ENCODE measurements around the gene FABP2. TPM values are rescaled to one million over a fixed set of nuclear protein-coding genes. Genes with fewer than 3 reads are reported as not detected.
"Not testable (repeated sequence)": the region's sequence is repeated elsewhere in the genome, so short reads cannot be mapped to it uniquely, and the experiment has no call there.

Gene FABP2
- not detected in 2 replicates for total RNA-seq (2014; rRNA removed; shearing (Covaris generic))
- not detected in 2 replicates for polyA plus RNA-seq (2016; fragmentation: Nextera tagmentation; extraction: Ambion mirVana)

- Histone ChIP-seq H3K27me3 (replicated peaks; ENCODE audit: insufficient read depth) (0 out of 2 replicates have a peak, but pooled peaks cover 2% of the 10 kb centered on the region), H4K20me1 (ENCODE audit: insufficient read depth) (no peaks in the 10 kb centered on the region), H3K79me2 (ENCODE audit: insufficient read depth) (no peaks in the 10 kb centered on the region), H3F3A (ENCODE audit: insufficient read depth) (no peaks in the 10 kb centered on the region), H2AFZ (no peak within 1 kb of the TSS), H3K4me1 (ENCODE audit: insufficient read depth) (no peaks in the 10 kb centered on the region), H3K27ac (no peak within 1 kb of the TSS), H3K9ac (no peak within 1 kb of the TSS), H3K4me2 (ENCODE audit: unreplicated experiment) (no peak within 1 kb of the TSS), H3K4me3 (no peak within 1 kb of the TSS), H3K36me3 (ENCODE audit: low read depth) (no peaks in the 10 kb centered on the region), H3K9me3 (ENCODE audit: low read depth) (no peaks in the 10 kb centered on the region), H3K9me2 (ENCODE audit: insufficient read depth) (no peaks in the 10 kb centered on the region)
- TF ChIP-seq EZH2phosphoT487 (IDR thresholded peaks at IDR 0.05; ENCODE audit: insufficient read depth, low read depth) (no peak), EZH2 (IDR thresholded peaks at IDR 0.05; ENCODE audit: insufficient read depth, poor library complexity, severe bottlenecking) (no peak)
- DNase-seq = no peak
- 57% methylated on average over 6 of the region's 6 CpGs for WGBS, 2 experiments (ENCODE audit: low coverage in 1 of 2, low lambda C conversion rate in 2 of 2, missing lambda C conversion rate in 2 of 2)
- in situ Hi-C loops (cut with MboI) = no loop called here
These were observed at the start of gene FABP2 for GRCh38 chr4:119321921-119322687. Gene FABP2, minus strand, starts transcription at chr4:119322138. Its CDS starts 36 bp downstream, at chr4:119322102.

GRCh38 chr4:119370951-119371683 is 49.2 kb upstream of the FABP2 start:
- 41 to 46% methylated on average over 3 of the region's 3 CpGs for WGBS, 2 experiments (ENCODE audit: low coverage in 1 of 2, low lambda C conversion rate in 2 of 2, missing lambda C conversion rate in 2 of 2)
- in situ Hi-C loops (cut with MboI); H3K9me3 ChIP-seq (ENCODE audit: low read depth): not testable (repeated sequence)

GRCh38 chr4:119370392-119370791 is 48.5 kb upstream of the FABP2 start:
- WGBS, 2 experiments (ENCODE audit: low coverage in 1 of 2, low lambda C conversion rate in 2 of 2, missing lambda C conversion rate in 2 of 2) = 21 to 26% methylated on average over 5 of the region's 5 CpGs

More at GRCh38 chr4:119370951-119371683, 49.2 kb upstream of the FABP2 start:
- not testable (repeated sequence) for H3K4me3 ChIP-seq; H3K27ac ChIP-seq; H3F3A ChIP-seq (ENCODE audit: insufficient read depth); H3K4me2 ChIP-seq (ENCODE audit: unreplicated experiment); H3K4me1 ChIP-seq (ENCODE audit: insufficient read depth); H3K9ac ChIP-seq; H3K9me2 ChIP-seq (ENCODE audit: insufficient read depth); H3K36me3 ChIP-seq (ENCODE audit: low read depth); DNase-seq; H3K27me3 ChIP-seq (replicated peaks; ENCODE audit: insufficient read depth); H4K20me1 ChIP-seq (ENCODE audit: insufficient read depth); H2AFZ ChIP-seq; H3K79me2 ChIP-seq (ENCODE audit: insufficient read depth)

GRCh38 chr4:119366802-119367201 is 44.9 kb upstream of the FABP2 start:
- in situ Hi-C loops (cut with MboI) = not testable (repeated sequence)

More at GRCh38 chr4:119370392-119370791, 48.5 kb upstream of the FABP2 start:
- H2AFZ ChIP-seq; H3K9me2 ChIP-seq (ENCODE audit: insufficient read depth); H3K9ac ChIP-seq; H3K27me3 ChIP-seq (replicated peaks; ENCODE audit: insufficient read depth); H4K20me1 ChIP-seq (ENCODE audit: insufficient read depth); H3K79me2 ChIP-seq (ENCODE audit: insufficient read depth); in situ Hi-C loops (cut with MboI); H3K36me3 ChIP-seq (ENCODE audit: low read depth); H3F3A ChIP-seq (ENCODE audit: insufficient read depth); H3K4me1 ChIP-seq (ENCODE audit: insufficient read depth); H3K4me3 ChIP-seq; H3K9me3 ChIP-seq (ENCODE audit: low read depth); H3K4me2 ChIP-seq (ENCODE audit: unreplicated experiment); H3K27ac ChIP-seq: not testable (repeated sequence)
- peak; percentile 48 for DNase-seq

GRCh38 chr4:119364203-119364602 is 42.3 kb upstream of the FABP2 start:
- H2AFZ ChIP-seq; H3K9me2 ChIP-seq (ENCODE audit: insufficient read depth); H3K36me3 ChIP-seq (ENCODE audit: low read depth); H3K79me2 ChIP-seq (ENCODE audit: insufficient read depth); H3K4me2 ChIP-seq (ENCODE audit: unreplicated experiment); H3K9ac ChIP-seq; H3K4me3 ChIP-seq; H3K9me3 ChIP-seq (ENCODE audit: low read depth); H3K4me1 ChIP-seq (ENCODE audit: insufficient read depth); H3K27me3 ChIP-seq (replicated peaks; ENCODE audit: insufficient read depth); H3K27ac ChIP-seq; in situ Hi-C loops (cut with MboI); H4K20me1 ChIP-seq (ENCODE audit: insufficient read depth); H3F3A ChIP-seq (ENCODE audit: insufficient read depth): not testable (repeated sequence)
- DNase-seq = peak; percentile 6
- 45 to 57% methylated on average over 1 of the region's 1 CpG for WGBS, 2 experiments (ENCODE audit: low coverage in 1 of 2, low lambda C conversion rate in 2 of 2, missing lambda C conversion rate in 2 of 2)

More at GRCh38 chr4:119366802-119367201, 44.9 kb upstream of the FABP2 start:
- not testable (repeated sequence) for H4K20me1 ChIP-seq (ENCODE audit: insufficient read depth); DNase-seq; H3K9me2 ChIP-seq (ENCODE audit: insufficient read depth); H3K9ac ChIP-seq; H3K4me3 ChIP-seq; H2AFZ ChIP-seq; H3K27me3 ChIP-seq (replicated peaks; ENCODE audit: insufficient read depth); H3K79me2 ChIP-seq (ENCODE audit: insufficient read depth); H3K4me1 ChIP-seq (ENCODE audit: insufficient read depth); H3K27ac ChIP-seq; H3K36me3 ChIP-seq (ENCODE audit: low read depth); H3F3A ChIP-seq (ENCODE audit: insufficient read depth); H3K9me3 ChIP-seq (ENCODE audit: low read depth); H3K4me2 ChIP-seq (ENCODE audit: unreplicated experiment)
- 54 to 64% methylated on average over 7 of the region's 7 CpGs for WGBS, 2 experiments (ENCODE audit: low coverage in 1 of 2, low lambda C conversion rate in 2 of 2, missing lambda C conversion rate in 2 of 2)

GRCh38 chr4:119363372-119363771 is 41.4 kb upstream of the FABP2 start:
- H3K4me2 ChIP-seq (ENCODE audit: unreplicated experiment); DNase-seq; H3K9me3 ChIP-seq (ENCODE audit: low read depth); H2AFZ ChIP-seq; H4K20me1 ChIP-seq (ENCODE audit: insufficient read depth); H3K4me1 ChIP-seq (ENCODE audit: insufficient read depth); H3K27ac ChIP-seq; H3K79me2 ChIP-seq (ENCODE audit: insufficient read depth); in situ Hi-C loops (cut with MboI); H3K9me2 ChIP-seq (ENCODE audit: insufficient read depth); H3K4me3 ChIP-seq; H3K36me3 ChIP-seq (ENCODE audit: low read depth); H3K27me3 ChIP-seq (replicated peaks; ENCODE audit: insufficient read depth); H3K9ac ChIP-seq; H3F3A ChIP-seq (ENCODE audit: insufficient read depth): not testable (repeated sequence)
- WGBS, 2 experiments (ENCODE audit: low coverage in 1 of 2, low lambda C conversion rate in 2 of 2, missing lambda C conversion rate in 2 of 2) = 50 to 53% methylated on average over 6 of the region's 6 CpGs

- H2AFZ ChIP-seq; in situ Hi-C loops (cut with MboI); H3K9me3 ChIP-seq (ENCODE audit: low read depth); H3K27me3 ChIP-seq (replicated peaks; ENCODE audit: insufficient read depth); H3K79me2 ChIP-seq (ENCODE audit: insufficient read depth); H3K9me2 ChIP-seq (ENCODE audit: insufficient read depth); H3K4me1 ChIP-seq (ENCODE audit: insufficient read depth); H3K36me3 ChIP-seq (ENCODE audit: low read depth); H4K20me1 ChIP-seq (ENCODE audit: insufficient read depth); DNase-seq; H3F3A ChIP-seq (ENCODE audit: insufficient read depth); H3K9ac ChIP-seq; H3K27ac ChIP-seq; H3K4me3 ChIP-seq; H3K4me2 ChIP-seq (ENCODE audit: unreplicated experiment): not testable (repeated sequence)
- 78 to 83% methylated on average over 3 of the region's 3 CpGs for WGBS, 2 experiments (ENCODE audit: low coverage in 1 of 2, low lambda C conversion rate in 2 of 2, missing lambda C conversion rate in 2 of 2)
These were observed 40.5 kb upstream of the FABP2 start for GRCh38 chr4:119362413-119362812.

Data from GM23248 (cell line).